H1 (cell line): ENCODE data around the gene CST5. TPM values are rescaled to one million over a fixed set of nuclear protein-coding genes. Genes with fewer than 3 reads are reported as not detected.
A peak's percentile ranks its signal among the peaks of the same experiment; 100 is the strongest.

Experiments
- CTCF ChIA-PET: fragments of 300-600 bp; sonication (Branson Sonifier 250); formaldehyde crosslinking; loops from one replicate; lab custom pipeline; 2021; ENCODE audit not compliant: partially characterized antibody; lab: Charles Lee
- POLR2A ChIA-PET: fragments of 300-600 bp; sonication (Branson Sonifier 250); formaldehyde crosslinking; loops from one replicate; lab custom pipeline; 2021; ENCODE audit warnings: inconsistent platforms; ENCODE audit not compliant: partially characterized antibody; lab: Charles Lee
- DNase-seq, 2 experiments: peaks; one replicate each; pipeline versions ENCODE4 v3.0.0 to v3.0.0-alpha.2; 2010 to 2022; ENCODE audit warnings: low spot score in 2 of 2, low read depth in 1 of 2, mixed read lengths in 1 of 2
- FAIRE-seq: peaks from 2 replicates; lab custom pipeline; 2011; peaks lifted over from hg19 to GRCh38; lab: Jason Lieb, UNC
- H2AFZ ChIP-seq: 2 replicates; pipeline ENCODE4 v1.8.1; 2012; ENCODE audit warnings: low read length, inconsistent platforms
- H2AK5ac ChIP-seq: 2 replicates; pipeline ENCODE4 v1.6.1; 2013; ENCODE audit warnings: low read depth, low read length
- H2BK120ac ChIP-seq: replicated peaks from 2 replicates; pipeline ENCODE3; 2013; ENCODE audit warnings: low read depth, low read length, inconsistent platforms
- H2BK12ac ChIP-seq: 2 replicates; pipeline ENCODE4 v1.6.1; 2013; ENCODE audit warnings: low read depth, low read length
- H2BK15ac ChIP-seq: 2 replicates; pipeline ENCODE4 v1.6.1; 2013; ENCODE audit warnings: low read length
- H2BK20ac ChIP-seq: 2 replicates; pipeline ENCODE4 v1.6.1; 2013; ENCODE audit warnings: low read length
- H2BK5ac ChIP-seq: 2 replicates; pipeline ENCODE4 v1.6.1; 2013; ENCODE audit warnings: low read depth, low read length
- H3K14ac ChIP-seq: 2 replicates; pipeline ENCODE4 v1.6.1; 2013; ENCODE audit warnings: inconsistent platforms; ENCODE audit not compliant: insufficient read length
- H3K18ac ChIP-seq: 2 replicates; pipeline ENCODE4 v1.6.1; 2013; ENCODE audit warnings: low read length; ENCODE audit errors: extremely low read depth
- H3K23ac ChIP-seq: 2 replicates; pipeline ENCODE4 v1.6.1; 2013; ENCODE audit warnings: inconsistent platforms; ENCODE audit not compliant: insufficient read length
- H3K23me2 ChIP-seq: 2 replicates; pipeline ENCODE4 v1.6.1; 2013; ENCODE audit warnings: low read depth, low read length
- H3K27ac ChIP-seq: 2 replicates; pipeline ENCODE4 v1.6.1; 2011; ENCODE audit warnings: low read depth, low read length, inconsistent platforms
- H3K27me3 ChIP-seq, 4 experiments: replicated peaks in 1 of 4; 1 replicate in 1 of 4; 2 replicates in 3 of 4; pipeline versions ENCODE4 v1.6.1 to v1.8.1; 2011 to 2013; ENCODE audit warnings: low read length in 3 of 4, mild to moderate bottlenecking in 3 of 4, inconsistent platforms in 2 of 4, mixed read lengths in 2 of 4, moderate library complexity in 1 of 4; ENCODE audit not compliant: control insufficient read depth in 3 of 4, insufficient read depth in 3 of 4; ENCODE audit errors: extremely low read depth in 1 of 4
- H3K36me3 ChIP-seq, 4 experiments: 2 replicates each; pipeline versions ENCODE4 v1.6.1 to v1.8.1; 2011 to 2013; ENCODE audit warnings: mild to moderate bottlenecking in 4 of 4, low read length in 3 of 4, moderate library complexity in 2 of 4, control low read depth in 1 of 4, inconsistent platforms in 1 of 4; ENCODE audit not compliant: insufficient read depth in 4 of 4, control insufficient read depth in 2 of 4
- H3K4ac ChIP-seq: replicated peaks from 2 replicates; pipeline ENCODE3; 2013; ENCODE audit warnings: low read length, low read depth, mixed read lengths, inconsistent platforms; ENCODE audit not compliant: insufficient read length
- H3K4me1 ChIP-seq, 4 experiments: replicated peaks in 1 of 4; 1 replicate in 1 of 4; 2 replicates in 3 of 4; pipeline versions ENCODE4 v1.6.1 to v1.8.1; 2011 to 2013; ENCODE audit warnings: low read length in 3 of 4, inconsistent platforms in 2 of 4, mixed read lengths in 1 of 4; ENCODE audit not compliant: insufficient read depth in 4 of 4, control insufficient read depth in 3 of 4
- H3K4me2 ChIP-seq, 2 experiments: 2 replicates each; pipeline versions ENCODE4 v1.6.1 to v1.8.1; 2011 to 2013; ENCODE audit warnings: low read depth in 2 of 2, low read length in 2 of 2, control low read depth in 1 of 2, inconsistent platforms in 1 of 2, mild to moderate bottlenecking in 1 of 2; ENCODE audit not compliant: insufficient read depth in 1 of 2
- H3K4me3 ChIP-seq, 4 experiments: fragments of 200-600, 300-600 bp in 1 of 4; sonication (generic), shearing (Covaris generic), sonication (Bioruptor Twin) in 1 of 4; 2 replicates each; pipeline versions ENCODE4 v1.5.1 to v1.8.1; 2011 to 2016; ENCODE audit warnings: low read length in 4 of 4, low read depth in 3 of 4, control low read depth in 2 of 4, inconsistent platforms in 2 of 4, mild to moderate bottlenecking in 2 of 4, mixed read lengths in 1 of 4, moderate library complexity in 1 of 4; ENCODE audit not compliant: insufficient read depth in 2 of 4; ENCODE audit errors: extremely low read depth in 1 of 4
- H3K56ac ChIP-seq: replicated peaks from 2 replicates; pipeline ENCODE3; 2013; ENCODE audit warnings: low read depth, mild to moderate bottlenecking, mixed read lengths, low read length, inconsistent platforms; ENCODE audit not compliant: insufficient read length
- H3K79me1 ChIP-seq: 2 replicates; pipeline ENCODE4 v1.6.1; 2013; ENCODE audit warnings: low read depth, low read length, control low read depth
- H3K79me2 ChIP-seq, 2 experiments: 2 replicates each; pipeline versions ENCODE4 v1.6.1 to v1.8.1; 2012 to 2013; ENCODE audit warnings: low read length in 2 of 2, mild to moderate bottlenecking in 2 of 2, inconsistent platforms in 1 of 2; ENCODE audit not compliant: insufficient read depth in 2 of 2, control insufficient read depth in 1 of 2
- H3K9ac ChIP-seq, 4 experiments: replicated peaks in 1 of 4; 1 replicate in 1 of 4; 2 replicates in 3 of 4; pipeline versions ENCODE4 v1.6.1 to v1.8.1; 2011 to 2013; ENCODE audit warnings: low read depth in 3 of 4, low read length in 3 of 4, control low read depth in 2 of 4, mild to moderate bottlenecking in 2 of 4, moderate library complexity in 2 of 4, inconsistent platforms in 1 of 4; ENCODE audit errors: extremely low read depth in 1 of 4
- H3K9me3 ChIP-seq, 2 experiments: 2 replicates each; pipeline versions ENCODE4 v1.6.1 to v1.8.1; 2012 to 2013; ENCODE audit warnings: mild to moderate bottlenecking in 2 of 2, moderate library complexity in 2 of 2, control low read depth in 1 of 2, inconsistent platforms in 1 of 2, low read depth in 1 of 2, low read length in 1 of 2, mixed read lengths in 1 of 2; ENCODE audit not compliant: insufficient read depth in 2 of 2
- H4K20me1 ChIP-seq, 2 experiments: replicated peaks in 1 of 2; 2 replicates each; pipeline versions ENCODE3 to v1.8.1; 2011 to 2013; ENCODE audit warnings: inconsistent platforms in 2 of 2, low read length in 2 of 2, mild to moderate bottlenecking in 1 of 2; ENCODE audit not compliant: insufficient read depth in 2 of 2, control insufficient read depth in 1 of 2
- H4K5ac ChIP-seq: 2 replicates; pipeline ENCODE4 v1.6.1; 2013; ENCODE audit warnings: low read length, low read depth, mixed read lengths, inconsistent platforms; ENCODE audit not compliant: insufficient read length
- H4K8ac ChIP-seq: 2 replicates; pipeline ENCODE4 v1.8.0; 2013; ENCODE audit warnings: mild to moderate bottlenecking, moderate library complexity, low read length, inconsistent platforms; ENCODE audit not compliant: insufficient read depth; ENCODE audit errors: extremely low read depth
- H4K91ac ChIP-seq: replicated peaks from 2 replicates; pipeline ENCODE3; 2013; ENCODE audit warnings: low read length, mixed read lengths, inconsistent platforms; ENCODE audit not compliant: insufficient read length
- HDAC6 ChIP-seq: IDR thresholded peaks from one replicate; pipeline ENCODE4 v1.7.1; 2012; ENCODE audit warnings: low read depth, mild to moderate bottlenecking, inconsistent platforms, low read length, moderate library complexity
- RAD21 ChIP-seq, 2 experiments: IDR thresholded peaks in 1 of 2; conservative IDR thresholded peaks in 1 of 2; 2 replicates each; pipeline ENCODE4 v1.6.1; 2011; ENCODE audit warnings: low read depth in 2 of 2, low read length in 2 of 2, improper control_type of control experiment in 1 of 2, inconsistent platforms in 1 of 2, mild to moderate bottlenecking in 1 of 2, moderate library complexity in 1 of 2
- WGBS, 2 experiments: shearing (Covaris generic) in 1 of 2; methylation state at CpG; one replicate each; pipeline versions ENCODE4 v1.1.6 to v1.1.7; 2013 to 2015; ENCODE audit warnings: low lambda C conversion rate in 2 of 2, mixed read lengths in 2 of 2, inconsistent platforms in 1 of 2, low coverage in 1 of 2, missing lambda C conversion rate in 1 of 2; ENCODE audit not compliant: insufficient replicate concordance in 2 of 2, insufficient coverage in 1 of 2, insufficient read length in 1 of 2; ENCODE audit errors: extremely low coverage in 1 of 2, missing lambda C conversion rate in 1 of 2; 5-methylcytosine and 5-hydroxymethylcytosine counted together
- polyA plus RNA-seq, 7 experiments: library from polyadenylated mRNA; depleted of rRNA in 3 of 7; stranded (reverse) in 5 of 7; unstranded in 2 of 7; fragments of >200 nt in 5 of 7; fragments of 200-250 nt in 2 of 7; gene quantifications; 1 replicate in 5 of 7; 2 replicates in 1 of 7; 4 replicates in 1 of 7; pipeline versions ENCODE4 v1.2.1 to v1.2.3, GENCODE V29; 2011 to 2013; ENCODE audit warnings: missing spikeins in 2 of 7, mixed read lengths in 2 of 7
- total RNA-seq: library from RNA; stranded (reverse); fragmentation: NEBNext Ultra II Directional; extraction: Animal tissue kit (Norgen Biotek cat#: 25700); gene quantifications from 2 replicates; pipeline ENCODE4 v1.2.1, GENCODE V29; 2021
- TF ChIP-seq, protein P1 (sequence below), 3 experiments: IDR thresholded peaks; 1 replicate in 2 of 3; 2 replicates in 1 of 3; pipeline versions ENCODE4 v1.5.1 to v1.6.1; 2011; ENCODE audit warnings: low read length in 3 of 3, mild to moderate bottlenecking in 3 of 3, inconsistent platforms in 2 of 3, low read depth in 1 of 3, moderate library complexity in 1 of 3; ENCODE audit not compliant: insufficient read depth in 1 of 3; ENCODE audit errors: control extremely low read depth in 1 of 3

Gene CST5
- total and polyA plus RNA-seq, 2 of the 8 experiments (the other 6 are each of a cell fraction or from before 2014, with no cell fraction given) = not detected

DNA sequence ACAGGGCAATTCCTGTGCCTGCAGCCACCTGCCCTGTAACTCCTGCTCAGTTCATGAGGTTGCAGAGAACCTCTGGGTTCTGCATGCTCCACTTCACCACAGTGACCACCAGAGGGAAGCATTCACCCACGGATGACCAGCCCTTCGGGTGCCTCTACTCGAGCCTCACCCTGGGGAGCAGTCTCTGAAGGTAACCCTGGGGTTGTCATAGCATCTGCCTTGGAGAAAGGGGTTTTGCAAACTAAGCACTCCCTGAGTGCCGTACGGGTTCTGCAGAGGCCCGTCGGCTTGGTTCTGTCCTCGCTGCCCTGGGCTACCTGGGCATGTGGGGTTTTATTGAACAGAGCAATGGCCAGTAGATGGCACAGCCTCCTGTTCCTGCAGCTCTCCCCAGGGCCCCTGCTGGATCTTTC, 10.2 kb upstream of the CST5 start:
- Histone ChIP-seq H3K56ac (no peak overlapping the region), H2BK12ac (no peak overlapping the region), H3K36me3 (no peaks in the 10 kb centered on the region), H3K9ac (no peak overlapping the region), H3K23ac (no peak overlapping the region), H4K5ac (no peak overlapping the region), H3K4me1 (no peaks in the 10 kb centered on the region), H3K4ac (no peak overlapping the region), H3K23me2 (peaks cover 8% of the 10 kb centered on the region; the same call in 1 of the 2 replicates), H3K18ac (no peak overlapping the region), H4K91ac (no peak overlapping the region), H2BK15ac (no peak overlapping the region), H3K27me3 (no peaks in the 10 kb centered on the region), H2BK120ac (no peak overlapping the region), H3K14ac (no peak overlapping the region), H4K20me1 (no peaks in the 10 kb centered on the region), H4K8ac (no peak overlapping the region), H3K27ac (no peak overlapping the region), H2BK5ac (no peak overlapping the region), H2AFZ (peak overlapping the region; percentile 87; the same call in 1 of the 2 replicates), H3K4me2 (no peak overlapping the region), H2BK20ac (no peak overlapping the region), H3K79me2 (no peaks in the 10 kb centered on the region), H3K79me1 (no peaks in the 10 kb centered on the region), H3K9me3 (no peaks in the 10 kb centered on the region; a peak in 1 of 4 replicates), H2AK5ac (no peak overlapping the region), H3K4me3 (no peak overlapping the region)
- DNase-seq (peak in 1 of 2 experiments; percentile 85), FAIRE-seq (peak; percentile 73)
- ChIA-PET POLR2A (no interaction called here), CTCF (interaction anchor here (0.7 to 3.9 kb wide), 34 partner anchors 11 to 901 kb away, joined by 3 to 25 read pairs (median 4); partner anchors contain the start of genes CST2 and CST5)
- WGBS, 2 experiments = 63% methylated on average over 8 of the region's 8 CpGs; no CpG with 5 or more reads in 1 of the 2 experiments
- TF ChIP-seq HDAC6 (no peak), RAD21 (IDR thresholded peaks at IDR 0.05 in 1 of 2, conservative IDR thresholded peaks at IDR 0.05 in 1 of 2; ENCODE audit: low read depth in 2 of 2, low read length in 2 of 2) (peak; percentile 91 to 94)
- TF ChIP-seq, protein P1, sequence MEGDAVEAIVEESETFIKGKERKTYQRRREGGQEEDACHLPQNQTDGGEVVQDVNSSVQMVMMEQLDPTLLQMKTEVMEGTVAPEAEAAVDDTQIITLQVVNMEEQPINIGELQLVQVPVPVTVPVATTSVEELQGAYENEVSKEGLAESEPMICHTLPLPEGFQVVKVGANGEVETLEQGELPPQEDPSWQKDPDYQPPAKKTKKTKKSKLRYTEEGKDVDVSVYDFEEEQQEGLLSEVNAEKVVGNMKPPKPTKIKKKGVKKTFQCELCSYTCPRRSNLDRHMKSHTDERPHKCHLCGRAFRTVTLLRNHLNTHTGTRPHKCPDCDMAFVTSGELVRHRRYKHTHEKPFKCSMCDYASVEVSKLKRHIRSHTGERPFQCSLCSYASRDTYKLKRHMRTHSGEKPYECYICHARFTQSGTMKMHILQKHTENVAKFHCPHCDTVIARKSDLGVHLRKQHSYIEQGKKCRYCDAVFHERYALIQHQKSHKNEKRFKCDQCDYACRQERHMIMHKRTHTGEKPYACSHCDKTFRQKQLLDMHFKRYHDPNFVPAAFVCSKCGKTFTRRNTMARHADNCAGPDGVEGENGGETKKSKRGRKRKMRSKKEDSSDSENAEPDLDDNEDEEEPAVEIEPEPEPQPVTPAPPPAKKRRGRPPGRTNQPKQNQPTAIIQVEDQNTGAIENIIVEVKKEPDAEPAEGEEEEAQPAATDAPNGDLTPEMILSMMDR (IDR thresholded peaks at IDR 0.05; ENCODE audit: control extremely low read depth in 1 of 3, insufficient read depth in 1 of 3, low read depth in 1 of 3, low read length in 3 of 3) = peak; percentile 84 to 91 (median 87)
